GM12874 (cell line): ENCODE measurements around the gene CELF4.

Experiments
- CTCF ChIP-seq: IDR thresholded peaks from 2 replicates; pipeline ENCODE4 v1.5.1; 2011; ENCODE audit warnings: low read depth, mild to moderate bottlenecking, control low read depth, low read length, moderate library complexity; ENCODE audit not compliant: insufficient read depth

Gene CELF4

GRCh38 chr18:37317486-37317885, 248.1 kb downstream of the CELF4 start:
- TF ChIP-seq CTCF: no peak

- no peak for TF ChIP-seq CTCF
Observed at GRCh38 chr18:37316468-37316867, 249.1 kb downstream of the CELF4 start.

- TF ChIP-seq CTCF: no peak
Observed at GRCh38 chr18:37315935-37316334, 249.7 kb downstream of the CELF4 start.

- TF ChIP-seq CTCF: no peak
Observed at GRCh38 chr18:37314534-37314933, 251.1 kb downstream of the CELF4 start.

GRCh38 chr18:37313624-37314023, 252.0 kb downstream of the CELF4 start:
- no peak for TF ChIP-seq CTCF

- TF ChIP-seq CTCF: no peak
Observed at GRCh38 chr18:37309861-37310260, 255.7 kb downstream of the CELF4 start.

- no peak for TF ChIP-seq CTCF
Observed at GRCh38 chr18:37309059-37309458, 256.5 kb downstream of the CELF4 start.

- TF ChIP-seq CTCF: no peak
Observed at GRCh38 chr18:37307181-37307580, 258.4 kb downstream of the CELF4 start.
